Hepatocyte (in vitro differentiated cells): ENCODE measurements around the gene CLTA. TPM values are rescaled to one million over a fixed set of nuclear protein-coding genes. Genes with fewer than 3 reads are reported as not detected.

ENCODE experiments used
- DNase-seq: peaks from one replicate; pipeline ENCODE4 v3.0.0-alpha.2; 2016; ENCODE audit warnings: low spot score
- H2AFZ ChIP-seq: fragments of 200-600 bp; sonication (generic); 2 replicates; pipeline ENCODE4 v1.6.0; 2016; ENCODE audit warnings: antibody characterized with exemption, mild to moderate bottlenecking
- H3K27ac ChIP-seq: fragments of 200-600 bp; sonication (generic); 2 replicates; pipeline ENCODE4 v1.5.1; 2016; ENCODE audit warnings: mild to moderate bottlenecking
- H3K27me3 ChIP-seq: fragments of 200-600 bp; sonication (generic); 2 replicates; pipeline ENCODE4 v1.6.1; 2016
- H3K36me3 ChIP-seq: fragments of 200-600 bp; sonication (generic); replicated peaks from 2 replicates; pipeline ENCODE4 v1.5.1; 2016; ENCODE audit warnings: low read depth; ENCODE audit not compliant: insufficient read depth
- H3K4me1 ChIP-seq: fragments of 200-600 bp; sonication (generic); 2 replicates; pipeline ENCODE4 v1.5.1; 2016; ENCODE audit warnings: mild to moderate bottlenecking, moderate library complexity; ENCODE audit not compliant: insufficient read depth
- H3K4me2 ChIP-seq: fragments of 200-600 bp; sonication (generic); 2 replicates; pipeline ENCODE4 v1.6.0; 2016
- H3K4me3 ChIP-seq: fragments of 200-600 bp; sonication (generic); 2 replicates; pipeline ENCODE4 v1.5.1; 2016; ENCODE audit warnings: mild to moderate bottlenecking
- H3K79me2 ChIP-seq: fragments of 200-600 bp; sonication (generic); 2 replicates; pipeline ENCODE4 v1.6.0; 2017; ENCODE audit warnings: mild to moderate bottlenecking
- H3K9me2 ChIP-seq: fragments of 200-600 bp; sonication (generic); replicated peaks from 2 replicates; pipeline ENCODE4 v1.6.0; 2017; ENCODE audit warnings: mild to moderate bottlenecking; ENCODE audit not compliant: insufficient read depth
- H3K9me3 ChIP-seq: fragments of 200-600 bp; sonication (generic); 2 replicates; pipeline ENCODE4 v1.5.1; 2016; ENCODE audit warnings: low read depth, mild to moderate bottlenecking
- H4K20me1 ChIP-seq: fragments of 200-600 bp; sonication (generic); 2 replicates; pipeline ENCODE4 v1.6.0; 2016; ENCODE audit warnings: mild to moderate bottlenecking; ENCODE audit not compliant: insufficient read depth, poor library complexity, severe bottlenecking
- EZH2 ChIP-seq: fragments of 200-600 bp; sonication (generic); IDR thresholded peaks from 2 replicates; pipeline ENCODE4 v1.6.1; 2016; ENCODE audit warnings: antibody characterized with exemption, mild to moderate bottlenecking, borderline replicate concordance
- EZH2phosphoT487 ChIP-seq: fragments of 200-600 bp; sonication (generic); IDR thresholded peaks from one replicate; pipeline ENCODE4 v1.6.1; 2018; ENCODE audit warnings: antibody characterized with exemption, mild to moderate bottlenecking, low read depth, moderate library complexity; ENCODE audit not compliant: unreplicated experiment, severe bottlenecking
- WGBS: methylation state at CpG from one replicate; pipeline ENCODE4 v1.1.6; 2016; ENCODE audit warnings: low lambda C conversion rate; ENCODE audit errors: missing lambda C conversion rate; 5-methylcytosine and 5-hydroxymethylcytosine counted together
- polyA plus RNA-seq: library from polyadenylated mRNA; unstranded; fragments of >200 nt; fragmentation: Nextera tagmentation; extraction: Ambion mirVana; gene quantifications from 2 replicates; pipeline ENCODE4 v1.2.1, GENCODE V29; 2016
- total RNA-seq: library from RNA; depleted of rRNA; stranded (reverse); fragments of >200 nt; gene quantifications from 2 replicates; pipeline ENCODE4 v1.2.3, GENCODE V29; 2014
- TF ChIP-seq, protein P1 (sequence below): fragments of 200-600 bp; sonication (generic); IDR thresholded peaks from 2 replicates; pipeline ENCODE4 v1.5.1; 2016; ENCODE audit warnings: antibody characterized with exemption, mild to moderate bottlenecking; ENCODE audit not compliant: poor library complexity

Gene CLTA
- total and polyA plus RNA-seq, 2 experiments from 2014 or later, result 283 to 317 TPM

DNA sequence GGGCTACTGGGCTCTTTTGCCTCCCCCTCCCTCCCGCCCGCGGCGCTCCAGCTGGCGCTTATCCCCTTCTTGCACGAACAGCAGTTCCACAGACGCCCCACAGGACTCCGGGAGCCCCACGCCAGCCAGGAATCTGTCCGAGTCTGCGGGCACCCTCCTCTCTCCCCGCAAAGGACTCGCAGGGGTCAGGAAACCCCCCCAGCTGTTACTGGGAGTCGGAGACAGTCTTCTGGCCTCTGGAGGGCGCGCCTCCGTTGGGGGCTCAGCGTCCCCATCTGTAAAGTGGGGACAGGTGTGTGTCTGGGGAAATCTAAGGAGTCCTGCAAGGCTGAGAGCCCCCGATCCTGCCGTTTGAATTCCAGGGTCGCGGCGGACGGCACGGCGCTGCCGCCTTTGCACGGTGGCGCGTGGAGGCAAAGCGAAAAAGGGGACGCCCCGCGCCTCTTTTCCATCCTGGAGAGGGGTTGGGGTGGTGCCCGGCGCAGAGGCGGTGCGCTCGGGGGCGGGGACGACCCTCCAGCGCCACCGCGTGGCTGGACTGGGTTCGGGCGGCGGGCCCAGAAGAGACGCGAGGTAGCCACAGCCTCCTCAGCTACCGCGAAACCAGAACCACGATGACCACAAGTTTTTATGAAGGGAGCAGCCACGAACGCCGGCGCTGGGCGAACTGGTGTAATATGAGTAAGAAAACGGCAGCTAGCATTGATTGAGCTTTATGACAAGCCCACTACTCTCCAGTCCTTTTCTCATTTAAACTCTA lies 24.4 kb upstream of the CLTA start:
- H3K4me1 ChIP-seq, result peaks cover 20% of the 10 kb centered on the region
- H3K9me2 ChIP-seq, result no peaks in the 10 kb centered on the region
- no peak overlapping the region for H3K27ac ChIP-seq
- peak overlapping the region; percentile 86 for H2AFZ ChIP-seq
- no peaks in the 10 kb centered on the region for H3K27me3 ChIP-seq
- peak overlapping the region; percentile 67 for H3K4me3 ChIP-seq
- no peaks in the 10 kb centered on the region for H3K36me3 ChIP-seq
- TF ChIP-seq EZH2 (no peak), EZH2phosphoT487 (no peak)
- TF ChIP-seq, protein P1, sequence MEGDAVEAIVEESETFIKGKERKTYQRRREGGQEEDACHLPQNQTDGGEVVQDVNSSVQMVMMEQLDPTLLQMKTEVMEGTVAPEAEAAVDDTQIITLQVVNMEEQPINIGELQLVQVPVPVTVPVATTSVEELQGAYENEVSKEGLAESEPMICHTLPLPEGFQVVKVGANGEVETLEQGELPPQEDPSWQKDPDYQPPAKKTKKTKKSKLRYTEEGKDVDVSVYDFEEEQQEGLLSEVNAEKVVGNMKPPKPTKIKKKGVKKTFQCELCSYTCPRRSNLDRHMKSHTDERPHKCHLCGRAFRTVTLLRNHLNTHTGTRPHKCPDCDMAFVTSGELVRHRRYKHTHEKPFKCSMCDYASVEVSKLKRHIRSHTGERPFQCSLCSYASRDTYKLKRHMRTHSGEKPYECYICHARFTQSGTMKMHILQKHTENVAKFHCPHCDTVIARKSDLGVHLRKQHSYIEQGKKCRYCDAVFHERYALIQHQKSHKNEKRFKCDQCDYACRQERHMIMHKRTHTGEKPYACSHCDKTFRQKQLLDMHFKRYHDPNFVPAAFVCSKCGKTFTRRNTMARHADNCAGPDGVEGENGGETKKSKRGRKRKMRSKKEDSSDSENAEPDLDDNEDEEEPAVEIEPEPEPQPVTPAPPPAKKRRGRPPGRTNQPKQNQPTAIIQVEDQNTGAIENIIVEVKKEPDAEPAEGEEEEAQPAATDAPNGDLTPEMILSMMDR, result peak; percentile 94
- no peaks in the 10 kb centered on the region for H3K79me2 ChIP-seq
- H3K4me2 ChIP-seq, result peak overlapping the region; percentile 92
- H3K9me3 ChIP-seq, result no peaks in the 10 kb centered on the region
- 10% methylated on average over 50 of the region's 58 CpGs for WGBS
- no peaks in the 10 kb centered on the region for H4K20me1 ChIP-seq
- peak; percentile 81 for DNase-seq

DNA sequence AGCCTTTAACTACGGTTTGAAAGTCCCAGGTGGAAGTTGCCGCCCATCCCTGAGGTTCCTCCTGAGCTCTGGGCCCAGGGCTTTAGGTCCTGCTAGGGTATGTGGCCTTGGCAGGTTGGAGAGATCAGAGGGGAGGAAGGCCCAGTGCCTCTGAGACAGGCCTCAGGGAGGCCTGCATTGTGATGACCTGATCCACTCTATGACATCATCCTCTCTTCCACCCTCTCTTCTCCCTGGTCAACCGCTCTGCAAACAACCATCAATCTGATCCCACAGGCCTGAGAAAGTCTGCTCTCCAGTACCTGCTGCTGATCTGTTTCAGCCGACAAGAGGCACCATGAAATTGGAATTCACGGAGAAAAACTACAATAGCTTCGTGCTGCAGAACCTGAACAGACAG lies 21.6 kb upstream of the CLTA start, which contains the start of gene CCIN:
CCIN (plus strand) TSS at position 223 of the 400 bp plus-strand sequence; CDS start at position 338, 115 bp downstream.
- H3K9me2 ChIP-seq, result no peaks in the 10 kb centered on the region
- no peak within 1 kb of the TSS for H3K27ac ChIP-seq
- H3K79me2 ChIP-seq, result no peaks in the 10 kb centered on the region
- H3K4me1 ChIP-seq, result peaks cover 3% of the 10 kb centered on the region
- no peak within 1 kb of the TSS for H2AFZ ChIP-seq
- no peaks in the 10 kb centered on the region for H3K27me3 ChIP-seq
- TF ChIP-seq, protein P1, result no peak
- TF ChIP-seq EZH2 (no peak), EZH2phosphoT487 (no peak)
- no peak for DNase-seq
- no peaks in the 10 kb centered on the region for H3K9me3 ChIP-seq
- H4K20me1 ChIP-seq, result no peaks in the 10 kb centered on the region
- no peak within 1 kb of the TSS for H3K4me3 ChIP-seq
- H3K4me2 ChIP-seq, result no peak within 1 kb of the TSS
- no peaks in the 10 kb centered on the region for H3K36me3 ChIP-seq
- WGBS, result 87% methylated on average over 6 of the region's 6 CpGs

DNA sequence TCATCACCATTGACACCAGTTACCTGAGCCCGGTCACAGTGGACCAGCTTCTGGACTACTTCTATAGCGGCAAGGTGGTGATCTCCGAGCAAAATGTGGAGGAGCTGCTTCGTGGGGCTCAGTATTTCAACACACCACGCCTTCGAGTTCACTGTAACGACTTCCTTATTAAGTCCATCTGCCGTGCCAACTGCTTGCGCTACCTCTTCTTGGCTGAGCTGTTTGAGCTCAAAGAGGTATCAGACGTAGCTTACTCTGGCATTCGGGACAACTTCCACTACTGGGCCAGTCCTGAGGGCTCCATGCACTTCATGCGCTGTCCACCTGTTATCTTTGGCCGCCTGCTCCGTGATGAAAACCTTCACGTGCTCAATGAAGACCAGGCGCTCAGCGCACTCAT lies 21.0 kb upstream of the CLTA start:
- peaks cover 3% of the 10 kb centered on the region for H3K4me1 ChIP-seq
- DNase-seq, result no peak
- H3K36me3 ChIP-seq, result no peaks in the 10 kb centered on the region
- H3K27ac ChIP-seq, result no peak overlapping the region
- no peak overlapping the region for H3K4me3 ChIP-seq
- TF ChIP-seq EZH2phosphoT487 (no peak), EZH2 (no peak)
- TF ChIP-seq, protein P1, result no peak
- H3K4me2 ChIP-seq, result no peak overlapping the region
- no peak overlapping the region for H2AFZ ChIP-seq
- no peaks in the 10 kb centered on the region for H3K27me3 ChIP-seq
- no peaks in the 10 kb centered on the region for H3K9me3 ChIP-seq
- H3K79me2 ChIP-seq, result no peaks in the 10 kb centered on the region
- no peaks in the 10 kb centered on the region for H3K9me2 ChIP-seq
- 92% methylated on average over 17 of the region's 17 CpGs for WGBS
- no peaks in the 10 kb centered on the region for H4K20me1 ChIP-seq
